Activated T-cell treated with anti-CD3 and anti-CD28 coated beads for 4 hours (primary cell): Measurements from ENCODE around the gene SIK3.
"Not testable (repeated sequence)": the region's sequence is repeated elsewhere in the genome, so short reads cannot be mapped to it uniquely, and the experiment has no call there.

Experiments
- DNase-seq: peaks from one replicate; pipeline ENCODE4 v3.0.0-alpha.2; 2020

The SIK3 gene

DNA sequence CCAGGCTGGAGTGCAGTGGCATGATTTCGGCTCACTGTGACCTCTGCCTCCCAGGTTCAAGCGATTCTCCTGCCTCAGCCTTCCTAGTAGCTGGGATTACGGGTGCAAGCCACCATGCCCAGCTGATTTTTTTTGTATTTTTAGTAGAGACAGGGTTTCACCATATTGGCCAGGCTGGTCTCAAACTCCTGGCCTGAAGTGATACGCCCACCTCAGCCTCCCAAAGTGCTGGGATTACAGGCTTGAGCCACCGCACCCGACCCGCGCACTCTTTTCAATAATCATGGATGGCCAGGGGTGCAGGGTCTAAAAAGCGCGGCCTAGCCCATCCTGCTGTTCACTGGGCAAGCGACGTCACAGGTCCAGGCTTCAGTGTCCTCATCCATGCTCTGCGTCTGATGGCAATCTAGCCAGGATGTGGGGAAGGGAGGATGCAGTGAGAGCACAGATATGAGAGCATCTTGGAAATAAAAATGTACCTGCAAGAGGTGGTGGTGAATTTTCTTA is 263.6 kb downstream of the SIK3 start:
- not testable (repeated sequence) for DNase-seq

DNA sequence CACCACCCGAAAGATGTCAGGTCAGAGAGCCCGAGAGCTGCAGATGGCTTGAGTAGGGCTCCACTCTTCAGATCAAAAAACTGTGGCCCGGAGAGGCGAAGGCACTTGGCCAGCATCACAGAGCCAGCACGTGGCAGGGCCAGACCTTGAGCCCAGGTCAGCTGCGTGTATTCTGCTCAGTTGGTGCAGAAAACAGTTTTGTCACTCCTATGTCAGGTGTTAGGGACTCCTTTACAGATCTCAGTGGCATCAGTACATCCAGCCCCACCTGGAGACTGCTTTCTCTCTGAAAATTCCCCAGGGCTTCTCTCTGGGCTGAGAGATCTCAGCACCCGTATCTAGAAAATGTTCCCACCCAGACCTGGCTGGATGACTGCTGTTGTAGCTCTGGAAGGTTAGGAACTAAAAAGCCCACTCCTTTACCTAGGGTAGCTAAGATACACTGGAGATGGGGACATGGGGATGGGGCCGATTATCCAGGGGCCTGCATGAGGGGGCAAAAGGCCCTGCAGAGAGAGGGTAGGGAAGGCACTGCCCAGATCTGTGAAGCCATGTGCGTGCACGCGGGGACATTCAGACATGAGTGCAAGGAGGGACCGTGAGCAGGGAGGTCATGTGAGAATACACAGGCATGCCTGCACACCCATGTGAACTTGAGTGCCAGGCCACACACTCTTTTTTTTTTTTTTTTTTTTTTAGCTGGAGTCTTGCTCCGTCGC is 264.3 kb downstream of the SIK3 start:
- no peak for DNase-seq

DNA sequence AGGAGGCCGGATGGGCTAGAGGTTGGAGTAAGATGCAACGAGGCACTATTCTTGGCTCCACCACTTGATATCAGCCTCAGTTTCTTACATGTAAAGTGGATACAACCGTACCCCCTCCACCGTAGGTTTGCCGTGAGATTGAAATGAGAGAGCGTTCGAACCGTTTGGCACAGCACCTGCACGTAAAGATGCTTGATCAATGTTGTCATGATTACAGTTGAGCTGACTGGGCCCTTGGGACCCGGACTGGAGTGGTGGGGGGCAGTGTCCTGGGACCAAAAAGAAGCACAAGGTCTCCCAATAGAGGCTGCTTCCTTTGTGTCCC is 264.8 kb downstream of the SIK3 start:
- DNase-seq = no peak

DNA sequence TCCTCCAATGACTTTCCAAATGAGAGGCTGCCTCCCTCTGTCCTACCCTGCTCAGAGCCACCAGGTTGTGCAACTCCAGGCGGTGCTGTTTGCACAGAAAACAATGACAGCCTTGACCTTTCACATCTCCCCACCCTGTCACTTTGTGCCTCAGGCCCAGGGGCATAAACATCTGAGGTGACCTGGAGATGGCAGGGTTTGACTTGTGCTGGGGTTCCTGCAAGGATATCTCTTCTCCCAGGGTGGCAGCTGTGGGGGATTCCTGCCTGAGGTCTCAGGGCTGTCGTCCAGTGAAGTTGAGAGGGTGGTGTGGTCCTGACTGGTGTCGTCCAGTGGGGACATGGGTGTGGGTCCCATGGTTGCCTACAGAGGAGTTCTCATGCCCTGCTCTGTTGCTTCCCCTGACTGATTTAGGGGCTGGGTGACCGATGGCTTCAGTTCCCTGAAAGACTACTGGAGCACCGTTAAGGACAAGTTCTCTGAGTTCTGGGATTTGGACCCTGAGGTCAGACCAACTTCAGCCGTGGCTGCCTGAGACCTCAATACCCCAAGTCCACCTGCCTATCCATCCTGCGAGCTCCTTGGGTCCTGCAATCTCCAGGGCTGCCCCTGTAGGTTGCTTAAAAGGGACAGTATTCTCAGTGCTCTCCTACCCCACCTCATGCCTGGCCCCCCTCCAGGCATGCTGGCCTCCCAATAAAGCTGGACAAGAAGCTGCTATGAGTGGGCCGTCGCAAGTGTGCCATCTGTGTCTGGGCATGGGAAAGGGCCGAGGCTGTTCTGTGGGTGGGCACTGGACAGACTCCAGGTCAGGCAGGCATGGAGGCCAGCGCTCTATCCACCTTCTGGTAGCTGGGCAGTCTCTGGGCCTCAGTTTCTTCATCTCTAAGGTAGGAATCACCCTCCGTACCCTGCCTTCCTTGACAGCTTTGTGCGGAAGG is 265.6 kb downstream of the SIK3 start:
- DNase-seq = no peak

DNA sequence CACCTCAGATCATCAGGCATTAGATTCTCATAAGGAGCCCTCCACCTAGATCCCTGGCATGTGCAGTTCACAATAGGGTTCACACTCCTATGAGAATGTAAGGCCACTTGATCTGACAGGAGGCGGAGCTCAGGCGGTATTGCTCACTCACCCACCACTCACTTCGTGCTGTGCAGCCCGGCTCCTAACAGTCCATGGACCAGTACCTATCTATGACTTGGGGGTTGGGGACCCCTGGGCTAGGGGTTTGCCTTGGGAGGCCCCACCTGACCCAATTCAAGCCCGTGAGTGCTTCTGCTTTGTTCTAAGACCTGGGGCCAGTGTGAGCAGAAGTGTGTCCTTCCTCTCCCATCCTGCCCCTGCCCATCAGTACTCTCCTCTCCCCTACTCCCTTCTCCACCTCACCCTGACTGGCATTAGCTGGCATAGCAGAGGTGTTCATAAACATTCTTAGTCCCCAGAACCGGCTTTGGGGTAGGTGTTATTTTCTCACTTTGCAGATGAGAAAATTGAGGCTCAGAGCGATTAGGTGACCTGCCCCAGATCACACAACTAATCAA is 266.4 kb downstream of the SIK3 start:
- DNase-seq = no peak

DNA sequence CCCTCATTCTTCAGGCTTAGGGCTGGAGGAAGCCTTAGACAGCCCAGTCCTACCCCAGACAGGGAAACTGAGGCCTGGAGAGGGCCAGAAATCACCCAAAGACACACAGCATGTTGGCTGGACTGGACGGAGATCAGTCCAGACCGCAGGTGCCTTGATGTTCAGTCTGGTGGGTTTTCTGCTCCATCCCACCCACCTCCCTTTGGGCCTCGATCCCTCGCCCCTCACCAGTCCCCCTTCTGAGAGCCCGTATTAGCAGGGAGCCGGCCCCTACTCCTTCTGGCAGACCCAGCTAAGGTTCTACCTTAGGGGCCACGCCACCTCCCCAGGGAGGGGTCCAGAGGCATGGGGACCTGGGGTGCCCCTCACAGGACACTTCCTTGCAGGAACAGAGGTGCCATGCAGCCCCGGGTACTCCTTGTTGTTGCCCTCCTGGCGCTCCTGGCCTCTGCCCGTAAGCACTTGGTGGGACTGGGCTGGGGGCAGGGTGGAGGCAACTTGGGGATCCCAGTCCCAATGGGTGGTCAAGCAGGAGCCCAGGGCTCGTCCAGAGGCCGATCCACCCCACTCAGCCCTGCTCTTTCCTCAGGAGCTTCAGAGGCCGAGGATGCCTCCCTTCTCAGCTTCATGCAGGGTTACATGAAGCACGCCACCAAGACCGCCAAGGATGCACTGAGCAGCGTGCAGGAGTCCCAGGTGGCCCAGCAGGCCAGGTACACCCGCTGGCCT is 267.9 kb downstream of the SIK3 start:
- DNase-seq = no peak

DNA sequence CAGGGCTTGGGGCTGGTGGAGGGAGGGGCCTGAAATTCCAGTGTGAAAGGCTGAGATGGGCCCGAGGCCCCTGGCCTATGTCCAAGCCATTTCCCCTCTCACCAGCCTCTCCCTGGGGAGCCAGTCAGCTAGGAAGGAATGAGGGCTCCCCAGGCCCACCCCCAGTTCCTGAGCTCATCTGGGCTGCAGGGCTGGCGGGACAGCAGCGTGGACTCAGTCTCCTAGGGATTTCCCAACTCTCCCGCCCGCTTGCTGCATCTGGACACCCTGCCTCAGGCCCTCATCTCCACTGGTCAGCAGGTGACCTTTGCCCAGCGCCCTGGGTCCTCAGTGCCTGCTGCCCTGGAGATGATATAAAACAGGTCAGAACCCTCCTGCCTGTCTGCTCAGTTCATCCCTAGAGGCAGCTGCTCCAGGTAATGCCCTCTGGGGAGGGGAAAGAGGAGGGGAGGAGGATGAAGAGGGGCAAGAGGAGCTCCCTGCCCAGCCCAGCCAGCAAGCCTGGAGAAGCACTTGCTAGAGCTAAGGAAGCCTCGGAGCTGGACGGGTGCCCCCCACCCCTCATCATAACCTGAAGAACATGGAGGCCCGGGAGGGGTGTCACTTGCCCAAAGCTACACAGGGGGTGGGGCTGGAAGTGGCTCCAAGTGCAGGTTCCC is 268.6 kb downstream of the SIK3 start, which contains the start of gene APOC3:
Gene APOC3 (plus strand): TSS at position 383 of the 659 bp plus-strand sequence. CDS start 676 bp downstream, outside the sequence.
- no peak for DNase-seq

DNA sequence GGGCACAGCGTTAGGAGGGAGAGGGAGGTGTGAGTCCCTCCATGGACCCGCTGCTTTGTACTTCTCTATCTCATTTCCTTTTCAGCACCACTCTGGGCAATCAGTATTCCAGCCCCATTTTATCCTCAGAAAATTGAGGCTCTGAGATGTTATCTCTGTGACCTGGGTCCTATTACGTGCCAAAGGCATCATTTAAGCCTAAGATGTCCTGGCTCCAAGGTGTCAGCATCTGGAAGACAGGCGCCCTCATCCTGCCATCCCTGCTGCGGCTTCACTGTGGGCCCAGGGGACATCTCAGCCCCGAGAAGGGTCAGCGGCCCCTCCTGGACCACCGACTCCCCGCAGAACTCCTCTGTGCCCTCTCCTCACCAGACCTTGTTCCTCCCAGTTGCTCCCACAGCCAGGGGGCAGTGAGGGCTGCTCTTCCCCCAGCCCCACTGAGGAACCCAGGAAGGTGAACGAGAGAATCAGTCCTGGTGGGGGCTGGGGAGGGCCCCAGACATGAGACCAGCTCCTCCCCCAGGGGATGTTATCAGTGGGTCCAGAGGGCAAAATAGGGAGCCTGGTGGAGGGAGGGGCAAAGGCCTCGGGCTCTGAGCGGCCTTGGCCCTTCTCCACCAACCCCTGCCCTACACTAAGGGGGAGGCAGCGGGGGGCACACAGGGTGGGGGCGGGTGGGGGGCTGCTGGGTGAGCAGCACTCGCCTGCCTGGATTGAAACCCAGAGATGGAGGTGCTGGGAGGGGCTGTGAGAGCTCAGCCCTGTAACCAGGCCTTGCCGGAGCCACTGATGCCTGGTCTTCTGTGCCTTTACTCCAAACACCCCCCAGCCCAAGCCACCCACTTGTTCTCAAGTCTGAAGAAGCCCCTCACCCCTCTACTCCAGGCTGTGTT is 269.4 kb downstream of the SIK3 start:
- no peak for DNase-seq

DNA sequence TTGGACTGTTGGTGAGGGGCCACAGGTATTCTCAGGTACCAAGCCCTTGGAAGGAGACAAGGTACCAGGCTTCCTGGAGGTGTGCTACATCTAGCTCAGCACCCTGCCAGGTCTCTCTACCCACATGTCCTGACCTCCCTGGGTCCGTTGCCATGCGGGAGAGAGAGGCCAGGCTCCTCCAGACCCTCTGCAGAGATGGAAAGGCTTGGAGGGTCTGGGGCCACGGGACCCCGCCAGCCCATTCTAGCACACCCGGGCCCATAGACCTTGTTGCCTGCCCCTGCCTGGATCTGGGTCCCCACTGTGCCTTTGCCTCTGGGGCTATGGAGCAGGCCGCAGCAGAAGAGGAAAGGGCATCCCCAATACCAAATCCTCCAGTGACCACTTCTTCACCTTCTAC is 270.8 kb downstream of the SIK3 start:
- DNase-seq = no peak

DNA sequence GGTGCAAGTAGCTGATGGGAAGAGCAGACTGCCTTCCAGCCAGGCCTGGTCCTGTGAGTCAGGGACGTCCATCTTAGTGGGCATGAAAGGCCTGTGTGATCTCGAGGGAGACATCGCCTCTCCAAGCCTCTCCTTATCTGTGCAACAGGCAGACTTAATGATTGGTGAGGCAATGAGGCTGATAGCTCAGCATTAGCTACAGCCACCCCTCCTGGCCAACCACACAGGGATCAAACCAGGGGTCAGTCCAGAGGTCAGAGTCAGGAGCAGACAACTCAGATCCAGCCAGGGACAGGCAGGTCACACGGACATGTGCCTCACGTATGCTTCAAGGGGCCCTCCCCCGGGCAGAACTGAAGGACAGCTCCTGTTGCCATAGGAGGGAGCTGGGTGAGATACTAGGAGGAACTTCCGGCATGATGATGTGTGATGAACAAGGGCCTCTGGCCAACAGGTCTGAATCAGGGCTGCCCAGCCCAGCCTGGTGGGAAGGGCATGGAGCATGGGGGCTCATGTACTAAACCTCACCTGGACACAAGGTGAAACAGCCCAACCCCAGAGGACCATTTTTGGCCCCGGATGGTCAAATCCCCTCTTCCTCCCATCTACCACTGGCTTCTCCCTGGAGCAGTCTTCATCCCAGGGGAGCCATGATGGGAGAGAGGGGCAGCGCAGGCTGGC is 271.3 kb downstream of the SIK3 start:
- DNase-seq = no peak

DNA sequence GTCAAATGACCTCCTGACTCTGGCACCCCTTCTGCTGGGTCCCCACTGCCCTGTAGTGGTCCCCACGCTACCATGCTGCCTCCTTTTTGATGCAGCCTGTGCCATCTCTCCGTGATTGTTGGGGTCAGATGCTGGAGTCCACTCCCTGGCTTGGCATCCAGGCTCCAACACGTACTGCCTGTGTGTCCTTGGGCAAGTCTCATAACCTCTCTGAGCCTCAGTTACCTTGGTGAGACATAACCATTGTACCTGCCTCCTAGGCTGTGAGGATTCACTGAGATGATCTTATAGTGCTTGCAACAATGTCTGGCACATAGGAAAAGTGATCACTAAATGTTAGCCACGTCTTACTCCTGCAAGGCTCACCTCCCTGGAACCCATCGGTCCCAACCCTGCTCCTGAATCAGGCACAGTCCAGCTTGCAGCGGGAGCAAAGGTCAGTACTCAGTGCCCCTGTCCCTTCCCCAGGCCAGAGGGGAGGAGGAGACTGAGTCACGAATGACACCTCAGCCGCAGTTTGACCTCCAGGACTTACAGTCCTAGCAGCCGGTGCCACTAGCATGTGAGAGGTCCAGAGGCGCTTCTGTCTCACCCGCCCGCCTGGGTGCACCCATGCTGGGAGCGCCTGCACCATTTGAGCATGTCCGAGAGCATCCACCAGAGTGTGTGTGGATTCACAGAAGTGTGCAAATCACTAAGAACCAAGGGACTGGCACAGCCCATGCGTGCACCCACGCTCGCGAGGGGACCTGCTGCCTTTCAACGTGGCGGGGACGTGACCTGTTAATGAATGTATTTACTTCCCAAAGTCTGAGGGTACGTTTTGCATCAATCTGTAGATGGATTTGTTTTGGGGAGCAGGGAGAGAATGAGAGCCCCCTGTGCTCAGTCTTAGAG is 272.1 kb downstream of the SIK3 start:
- no peak for DNase-seq

DNA sequence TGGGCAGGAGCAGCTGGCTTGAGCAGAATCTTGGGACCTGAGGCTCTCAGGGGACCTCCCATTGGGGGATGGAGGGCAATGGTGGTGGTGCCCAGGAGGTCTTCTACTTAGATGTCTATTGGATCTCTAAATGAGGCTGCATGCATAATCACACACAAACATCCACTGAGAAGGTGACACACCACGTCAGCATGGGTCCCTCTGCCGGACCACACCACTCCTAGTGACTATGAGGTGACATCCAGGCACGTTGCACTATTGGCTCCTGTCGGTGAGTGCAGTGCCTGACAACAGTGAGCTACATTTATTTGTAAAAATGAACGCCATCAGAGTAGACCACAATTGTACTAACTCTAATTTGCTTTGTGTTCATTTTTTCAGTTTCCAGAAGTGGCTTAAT is 272.8 kb downstream of the SIK3 start:
- DNase-seq = no peak

DNA sequence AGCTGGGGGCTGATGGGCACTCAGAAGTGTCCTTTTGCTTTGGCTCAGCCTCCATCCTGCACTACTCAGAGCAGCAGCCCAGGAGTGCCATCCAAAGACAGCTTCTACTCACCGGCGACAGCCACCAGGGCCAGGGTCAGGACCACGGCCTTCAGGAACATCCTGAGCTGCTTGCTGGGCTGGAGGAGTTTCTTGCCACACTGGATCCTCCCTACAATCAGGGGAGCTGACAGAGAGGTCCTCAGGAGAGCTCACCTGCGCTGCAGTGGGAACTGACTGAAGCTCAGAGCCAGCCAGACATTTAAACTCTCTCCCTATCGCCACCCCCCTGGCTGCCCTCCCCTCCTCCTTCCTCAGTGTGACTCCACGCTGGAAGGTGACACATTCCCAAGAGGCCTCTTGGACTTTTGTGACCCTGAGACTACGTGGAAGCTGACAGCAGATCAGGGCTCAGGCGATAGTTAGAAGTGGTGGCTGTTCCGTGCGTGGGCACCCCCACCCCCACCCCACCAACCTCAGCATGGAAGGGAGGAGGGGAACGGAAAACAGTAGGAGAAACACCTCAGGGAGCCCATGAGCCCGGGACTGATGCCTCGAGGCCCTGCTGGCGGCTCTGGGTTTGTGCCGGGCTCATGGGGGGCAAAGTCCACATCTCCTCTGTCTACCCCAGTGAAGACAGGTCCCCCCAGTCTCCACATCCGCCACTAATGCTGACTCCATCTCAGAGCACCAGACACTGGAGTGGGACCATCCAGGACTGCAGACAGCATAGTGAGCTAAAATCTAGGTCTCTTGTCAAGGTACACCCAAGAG is 275.0 kb downstream of the SIK3 start, which contains the start of gene APOA4:
Gene APOA4 (minus strand): TSS at position 274 of the 813 bp plus-strand sequence. CDS start 113 bp downstream, at position 161.
- DNase-seq = no peak

DNA sequence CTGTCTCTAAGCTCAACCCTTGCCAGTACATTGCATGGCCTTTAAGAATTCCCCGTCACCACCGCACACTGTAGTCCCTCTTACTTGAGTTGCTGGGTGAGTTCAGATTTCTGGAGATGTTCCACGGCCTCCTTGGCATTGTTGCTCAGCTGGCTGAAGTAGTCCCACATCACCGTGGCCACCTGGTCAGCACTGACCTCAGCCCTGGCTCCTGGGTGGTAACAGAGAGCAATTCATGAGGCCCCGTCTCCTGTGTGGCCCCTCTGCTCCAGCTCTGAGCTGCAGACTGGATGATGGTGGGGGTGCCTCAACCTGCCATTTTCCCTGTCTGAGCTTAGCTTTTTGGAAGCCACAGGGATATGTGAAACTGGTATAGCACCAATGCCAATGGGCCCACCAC is 275.7 kb downstream of the SIK3 start:
- DNase-seq = no peak

DNA sequence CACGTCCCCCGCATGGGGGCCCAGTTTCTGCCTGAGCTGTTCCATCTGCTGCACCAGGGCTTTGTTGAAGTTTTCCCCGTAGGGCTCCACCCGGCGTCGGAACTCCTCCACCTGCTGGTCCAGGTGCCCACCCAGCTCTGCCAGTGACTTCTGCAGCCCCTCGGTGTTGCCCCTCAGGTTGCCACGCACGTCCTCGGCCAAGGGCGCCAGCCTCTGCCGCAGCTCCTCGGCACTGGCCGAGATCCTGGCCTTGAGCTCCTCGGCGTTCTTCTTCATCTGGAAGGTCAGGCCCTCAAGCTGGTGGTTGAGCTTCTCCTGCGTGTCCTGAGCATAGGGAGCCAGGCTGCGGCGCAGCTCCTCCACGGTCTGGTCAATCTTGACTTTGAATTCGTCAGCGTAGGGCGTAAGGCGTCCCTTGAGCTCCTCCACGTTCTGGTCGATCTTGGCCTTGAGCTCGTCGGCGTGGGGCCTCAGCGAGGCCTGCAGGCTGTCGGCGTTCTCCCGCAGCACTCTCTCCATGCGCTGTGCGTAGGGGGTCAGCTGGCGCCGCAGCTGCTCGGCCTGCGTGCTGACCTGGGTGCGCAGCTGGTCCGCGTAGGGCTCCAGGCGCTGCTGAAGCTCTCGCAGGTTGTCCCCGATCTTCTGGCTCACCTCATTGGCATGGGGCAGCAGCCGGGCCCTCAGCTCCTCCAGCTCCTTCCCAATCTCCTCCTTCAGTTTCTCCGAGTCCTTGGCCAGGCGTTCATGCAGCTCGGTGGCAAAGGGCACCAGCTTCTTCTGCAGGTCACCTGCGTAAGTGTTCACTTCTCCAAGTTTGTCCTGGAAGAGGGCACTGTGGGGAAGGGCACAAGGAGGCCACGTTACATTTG is 276.9 kb downstream of the SIK3 start:
- no peak for DNase-seq

DNA sequence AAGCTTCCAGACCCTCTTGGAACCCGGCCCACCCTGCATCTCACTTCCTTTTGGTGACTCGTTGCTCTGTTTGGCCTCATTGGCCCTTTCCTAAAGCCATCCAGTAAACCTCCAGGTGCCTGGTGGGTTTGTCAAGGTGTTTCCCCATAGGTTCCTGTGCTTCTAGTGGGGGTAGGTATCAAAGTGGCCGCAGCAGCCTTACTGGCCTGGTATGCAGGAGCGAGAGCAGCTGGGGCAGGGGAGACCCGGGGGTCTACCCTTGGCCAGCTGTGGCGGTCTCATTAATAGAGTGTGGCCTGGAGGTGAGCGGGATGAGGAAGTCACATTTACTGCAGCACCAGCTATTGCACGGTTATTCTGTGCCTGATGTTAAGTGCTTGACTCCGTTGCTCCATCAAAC is 279.2 kb downstream of the SIK3 start:
- no peak for DNase-seq

DNA sequence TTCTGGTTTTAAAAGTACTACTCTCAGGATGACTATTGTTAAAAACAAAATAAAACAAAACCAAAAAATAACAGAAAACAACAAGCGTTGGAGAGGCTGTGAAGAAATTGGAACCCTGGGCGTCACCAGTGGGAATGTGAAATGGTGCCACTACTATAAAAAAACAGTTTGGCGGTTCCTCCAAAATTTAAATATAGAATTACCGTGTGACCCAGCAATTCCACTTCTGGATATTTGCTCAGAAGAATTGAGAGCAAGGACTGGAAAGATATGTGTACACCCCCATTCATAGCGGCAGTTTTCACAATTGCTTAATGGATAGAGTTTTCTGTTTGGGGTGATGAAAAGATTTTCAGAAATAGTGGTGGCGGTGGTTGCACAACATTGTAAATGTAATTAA is 283.7 kb downstream of the SIK3 start:
- no peak for DNase-seq
